IMR-90 (cell line): ENCODE data around the gene RPL10A.

Experiments used
- CEBPB ChIP-seq: IDR thresholded peaks from 2 replicates; pipeline ENCODE4 v1.6.1; 2012; ENCODE audit warnings: low read depth, low read length, improper control_type of control experiment
- CHD1 ChIP-seq: IDR thresholded peaks from 2 replicates; pipeline ENCODE4 v1.6.1; 2012; ENCODE audit warnings: low read depth, low read length, improper control_type of control experiment
- POLR2A ChIP-seq: IDR thresholded peaks from 2 replicates; pipeline ENCODE4 v1.6.1; 2012; ENCODE audit warnings: mild to moderate bottlenecking, low read depth, low read length
- TF ChIP-seq, protein P1 (sequence below): conservative IDR thresholded peaks from 2 replicates; pipeline ENCODE4 v1.5.1; 2012; ENCODE audit warnings: mild to moderate bottlenecking, low read depth, low read length, improper control_type of control experiment

GRCh38 chr6:35473075-35473849 lies 5.1 kb downstream of the RPL10A start:
- TF ChIP-seq, protein P1, sequence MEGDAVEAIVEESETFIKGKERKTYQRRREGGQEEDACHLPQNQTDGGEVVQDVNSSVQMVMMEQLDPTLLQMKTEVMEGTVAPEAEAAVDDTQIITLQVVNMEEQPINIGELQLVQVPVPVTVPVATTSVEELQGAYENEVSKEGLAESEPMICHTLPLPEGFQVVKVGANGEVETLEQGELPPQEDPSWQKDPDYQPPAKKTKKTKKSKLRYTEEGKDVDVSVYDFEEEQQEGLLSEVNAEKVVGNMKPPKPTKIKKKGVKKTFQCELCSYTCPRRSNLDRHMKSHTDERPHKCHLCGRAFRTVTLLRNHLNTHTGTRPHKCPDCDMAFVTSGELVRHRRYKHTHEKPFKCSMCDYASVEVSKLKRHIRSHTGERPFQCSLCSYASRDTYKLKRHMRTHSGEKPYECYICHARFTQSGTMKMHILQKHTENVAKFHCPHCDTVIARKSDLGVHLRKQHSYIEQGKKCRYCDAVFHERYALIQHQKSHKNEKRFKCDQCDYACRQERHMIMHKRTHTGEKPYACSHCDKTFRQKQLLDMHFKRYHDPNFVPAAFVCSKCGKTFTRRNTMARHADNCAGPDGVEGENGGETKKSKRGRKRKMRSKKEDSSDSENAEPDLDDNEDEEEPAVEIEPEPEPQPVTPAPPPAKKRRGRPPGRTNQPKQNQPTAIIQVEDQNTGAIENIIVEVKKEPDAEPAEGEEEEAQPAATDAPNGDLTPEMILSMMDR = no peak
- no peak; the same call in 1 of the 2 replicates for TF ChIP-seq POLR2A
- TF ChIP-seq CEBPB = no peak
- no peak for TF ChIP-seq CHD1
